ENCODE measurements around the gene SND1. TPM values are rescaled to one million over a fixed set of nuclear protein-coding genes. Genes with fewer than 3 reads are reported as not detected.

Gene SND1
- polyA plus RNA-seq, 3 donors = 46.5 to 97.3 (median 79.8) TPM

GRCh38 chr7:128136215-128136597, 484.2 kb downstream of the SND1 start:
- intact Hi-C loops (cut with micrococcal nuclease) = no loop called here
- H3K27ac Mint-ChIP-seq = peak overlapping the region in 4 of 7 donors; percentile 24 to 69 (median 44)
- Histone ChIP-seq H2AFZ (ENCODE audit: insufficient read depth, low read depth, low read length, poor library complexity, severe bottlenecking) (peak overlapping the region; percentile 76), H3K4me3 (replicated peaks in 1 of 3; ENCODE audit: low read depth in 2 of 3, low read length in 3 of 3) (peak overlapping the region; percentile 36 to 73 (median 48)), H3K9me3 (replicated peaks in 1 of 2; ENCODE audit: control insufficient read depth in 1 of 2, insufficient read depth in 1 of 2, low read length in 2 of 2) (no peaks in the 10 kb centered on the region), H3K4me2 (replicated peaks; ENCODE audit: extremely low read depth, low read length, poor library complexity, severe bottlenecking) (peak overlapping the region; percentile 78), H3K79me2 (ENCODE audit: insufficient read depth, low read length) (no peaks in the 10 kb centered on the region), H3K9ac (ENCODE audit: insufficient read depth, low read length, poor library complexity, severe bottlenecking) (peak overlapping the region; percentile 47), H3K4me1 (ENCODE audit: control insufficient read depth in 1 of 2, insufficient read depth in 2 of 2, low read length in 2 of 2) (peaks cover 32 to 35% of the 10 kb centered on the region in 2 donors), H4K20me1 (ENCODE audit: insufficient read depth, low read length) (no peaks in the 10 kb centered on the region), H3K36me3 (replicated peaks in 1 of 2; ENCODE audit: control insufficient read depth in 1 of 2, insufficient read depth in 2 of 2, low read length in 2 of 2) (no peaks in the 10 kb centered on the region), H3K27ac (ENCODE audit: low read depth in 1 of 2, low read length in 2 of 2) (no peak overlapping the region), H3K27me3 (ENCODE audit: control insufficient read depth in 2 of 2, insufficient read depth in 2 of 2, low read length in 2 of 2) (peaks cover 37 to 45% of the 10 kb centered on the region in 2 donors)
- peaks cover 0 to 17% (median 13%) of the 10 kb centered on the region in 7 donors for H3K9me3 Mint-ChIP-seq
- no peak for DNase-seq
- TF ChIP-seq CTCF (IDR thresholded peaks at IDR 0.05) = no peak
- H3K4me1 Mint-ChIP-seq = peaks cover 36% of the 10 kb centered on the region
- H3K4me3 Mint-ChIP-seq = peak overlapping the region; percentile 76 to 88
- H3K27me3 Mint-ChIP-seq (ENCODE audit: low read depth in 3 of 3) = peaks cover 61 to 72% (median 65%) of the 10 kb centered on the region in 3 donors
- WGBS (ENCODE audit: insufficient coverage) = 7% methylated on average over 7 of the region's 22 CpGs
- peaks cover 7 to 14% of the 10 kb centered on the region in 2 donors for H3K36me3 Mint-ChIP-seq

GRCh38 chr7:128137181-128137580, 485.2 kb downstream of the SND1 start:
- Mint-ChIP-seq H3K4me1 (peaks cover 36% of the 10 kb centered on the region), H3K27me3 (ENCODE audit: low read depth in 3 of 3) (peaks cover 64 to 79% (median 72%) of the 10 kb centered on the region in 3 donors), H3K27ac (peak overlapping the region in 2 of 7 donors; percentile 78 to 84), H3K36me3 (peaks cover 7 to 14% of the 10 kb centered on the region in 2 donors), H3K9me3 (peaks cover 0 to 17% (median 13%) of the 10 kb centered on the region in 7 donors), H3K4me3 (peak overlapping the region; percentile 39 to 71)
- Histone ChIP-seq H3K79me2 (ENCODE audit: insufficient read depth, low read length) (no peaks in the 10 kb centered on the region), H3K36me3 (replicated peaks in 1 of 2; ENCODE audit: control insufficient read depth in 1 of 2, insufficient read depth in 2 of 2, low read length in 2 of 2) (no peaks in the 10 kb centered on the region), H3K4me1 (ENCODE audit: control insufficient read depth in 1 of 2, insufficient read depth in 2 of 2, low read length in 2 of 2) (peaks cover 32 to 35% of the 10 kb centered on the region in 2 donors), H3K9me3 (replicated peaks in 1 of 2; ENCODE audit: control insufficient read depth in 1 of 2, insufficient read depth in 1 of 2, low read length in 2 of 2) (no peaks in the 10 kb centered on the region), H4K20me1 (ENCODE audit: insufficient read depth, low read length) (no peaks in the 10 kb centered on the region), H3K9ac (ENCODE audit: insufficient read depth, low read length, poor library complexity, severe bottlenecking) (no peak overlapping the region), H3K27me3 (ENCODE audit: control insufficient read depth in 2 of 2, insufficient read depth in 2 of 2, low read length in 2 of 2) (peaks cover 42 to 49% of the 10 kb centered on the region in 2 donors), H3K4me2 (replicated peaks; ENCODE audit: extremely low read depth, low read length, poor library complexity, severe bottlenecking) (no peak overlapping the region), H3K27ac (ENCODE audit: low read depth in 1 of 2, low read length in 2 of 2) (no peak overlapping the region), H2AFZ (ENCODE audit: insufficient read depth, low read depth, low read length, poor library complexity, severe bottlenecking) (no peak overlapping the region), H3K4me3 (replicated peaks in 1 of 3; ENCODE audit: low read depth in 2 of 3, low read length in 3 of 3) (no peak overlapping the region)
- peak; percentile 78 to 86 (median 84) for DNase-seq
- no peak for TF ChIP-seq CTCF (IDR thresholded peaks at IDR 0.05)
- WGBS (ENCODE audit: insufficient coverage) = 24% methylated on average over 9 of the region's 9 CpGs
- intact Hi-C loops (cut with micrococcal nuclease) = no loop called here

Measured in CD14-positive monocyte (primary cell).